Fibroblast of lung (primary cell): ENCODE data around the gene TMEM131.

Source experiments
- CTCF ChIP-seq, 2 donors: IDR thresholded peaks in 1 of 2; conservative IDR thresholded peaks in 1 of 2; 1 replicate in 1 of 2; 2 replicates in 1 of 2; pipeline ENCODE4 v1.5.1; 2011 to 2012; ENCODE audit warnings: low read length in 2 of 2, control low read depth in 1 of 2, inconsistent platforms in 1 of 2, low read depth in 1 of 2, mild to moderate bottlenecking in 1 of 2
- EZH2 ChIP-seq: IDR thresholded peaks from 2 replicates; pipeline ENCODE4 v1.5.1; 2012; ENCODE audit warnings: low read length, control low read depth, mild to moderate bottlenecking; ENCODE audit errors: missing control alignments

- TF ChIP-seq CTCF (conservative IDR thresholded peaks at IDR 0.05 in 1 of 2, IDR thresholded peaks at IDR 0.05 in 1 of 2; ENCODE audit: low read depth in 1 of 2, low read length in 2 of 2) = no peak
- no peak for TF ChIP-seq EZH2
These were observed 31.9 kb downstream of the TMEM131 start for GRCh38 chr2:97963880-97964279.
